BLaER1 treated with 17β-estradiol and CSF1 and Interleukin-3, amounts not matched to agents 10 nM and 100 nM (cell line): ENCODE data around the gene IFTAP.

Source experiments
- H3K27ac ChIP-seq, 11 experiments: shearing (Covaris generic); formaldehyde crosslinking; 2 replicates each; pipeline ENCODE4 v1.8.1; 2022
- H3K27me3 ChIP-seq, 11 experiments: shearing (Covaris generic); formaldehyde crosslinking; 2 replicates each; pipeline ENCODE4 v1.8.1; 2022
- H3K36me3 ChIP-seq, 11 experiments: shearing (Covaris generic); formaldehyde crosslinking; 2 replicates each; pipeline ENCODE4 v1.8.1; 2022
- H3K4me1 ChIP-seq, 10 experiments: shearing (Covaris generic); formaldehyde crosslinking; 2 replicates each; pipeline ENCODE4 v1.8.1; 2022
- H3K4me2 ChIP-seq, 11 experiments: shearing (Covaris generic); formaldehyde crosslinking; 2 replicates each; pipeline ENCODE4 v1.8.1; 2022
- H3K4me3 ChIP-seq, 10 experiments: shearing (Covaris generic); formaldehyde crosslinking; 2 replicates each; pipeline ENCODE4 v1.8.1; 2022
- H3K9ac ChIP-seq, 11 experiments: shearing (Covaris generic); formaldehyde crosslinking; 2 replicates each; pipeline ENCODE4 v1.8.1; 2022
- H3K9me3 ChIP-seq, 11 experiments: shearing (Covaris generic); formaldehyde crosslinking; replicated peaks in 1 of 11; 2 replicates each; pipeline ENCODE4 v1.8.1; 2022
- H4K20me1 ChIP-seq, 11 experiments: shearing (Covaris generic); formaldehyde crosslinking; 2 replicates each; pipeline ENCODE4 v1.8.1; 2022
- Cebpa-rat ChIP-seq, 11 experiments: shearing (Covaris generic); IDR thresholded peaks; 2 replicates each; pipeline ENCODE4 v1.8.1; 2022

IFTAP gene

GRCh38 chr11:36600180-36600579, 5.9 kb downstream of the IFTAP start:
- no peaks in the 10 kb centered on the region for H4K20me1 ChIP-seq
- TF ChIP-seq Cebpa-rat (IDR thresholded peaks at IDR 0.05): no peak
- peaks cover 0 to 4% (median 0%) of the 10 kb centered on the region in 11 experiments; a peak in 2 of 22 replicates for H3K9me3 ChIP-seq
- H3K4me3 ChIP-seq: peak overlapping the region in 3 of 10 experiments; percentile 6 to 92 (median 47); a peak in 5 of 20 replicates
- peaks cover 64 to 98% (median 72%) of the 10 kb centered on the region in 10 experiments for H3K4me1 ChIP-seq
- peak overlapping the region; percentile 72 to 97 (median 87) for H3K4me2 ChIP-seq
- H3K9ac ChIP-seq: peak overlapping the region in 6 of 11 experiments; percentile 3 to 67 (median 54); a peak in 8 of 22 replicates
- peak overlapping the region in 6 of 11 experiments; percentile 56 to 81 (median 72); a peak in 12 of 22 replicates for H3K27ac ChIP-seq
- peaks cover 0 to 18% (median 0%) of the 10 kb centered on the region in 11 experiments; a peak in 4 of 22 replicates for H3K36me3 ChIP-seq
- H3K27me3 ChIP-seq: peaks cover 0 to 22% (median 0%) of the 10 kb centered on the region in 11 experiments; a peak in 2 of 22 replicates

DNA sequence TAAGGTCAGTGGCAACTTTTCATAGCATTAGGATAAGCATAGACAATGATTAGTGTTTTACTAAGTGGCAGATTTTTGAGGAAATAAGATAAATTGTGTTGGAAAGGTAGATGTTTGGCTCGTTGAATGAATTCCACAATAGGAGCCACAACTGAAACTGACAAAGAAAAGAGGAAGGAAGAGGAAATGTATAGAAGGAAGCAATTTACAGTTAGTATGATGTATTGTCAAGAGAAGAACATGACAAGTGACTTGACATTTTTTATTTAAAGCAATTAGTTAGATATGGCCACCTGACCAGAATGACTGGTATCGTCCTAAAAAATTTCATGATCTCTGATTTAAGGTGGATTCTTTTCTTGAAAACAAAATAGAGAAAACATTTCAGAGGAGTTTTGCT, 6.9 kb downstream of the IFTAP start:
- Histone ChIP-seq H3K4me2 (peak overlapping the region; percentile 72 to 97 (median 87)), H3K4me1 (peaks cover 64 to 98% (median 77%) of the 10 kb centered on the region in 10 experiments), H3K36me3 (peaks cover 0 to 8% (median 0%) of the 10 kb centered on the region in 11 experiments; a peak in 1 of 22 replicates), H3K4me3 (peak overlapping the region in 2 of 10 experiments; percentile 47 to 92; a peak in 3 of 20 replicates), H3K27ac (peak overlapping the region in 9 of 11 experiments; percentile 47 to 81 (median 70); a peak in 18 of 22 replicates), H3K9ac (peak overlapping the region in 7 of 11 experiments; percentile 9 to 67 (median 49); a peak in 10 of 22 replicates), H3K27me3 (peaks cover 0 to 30% (median 0%) of the 10 kb centered on the region in 11 experiments; a peak in 2 of 22 replicates), H3K9me3 (no peaks in the 10 kb centered on the region; a peak in 1 of 22 replicates), H4K20me1 (no peaks in the 10 kb centered on the region)
- no peak for TF ChIP-seq Cebpa-rat (IDR thresholded peaks at IDR 0.05)

DNA sequence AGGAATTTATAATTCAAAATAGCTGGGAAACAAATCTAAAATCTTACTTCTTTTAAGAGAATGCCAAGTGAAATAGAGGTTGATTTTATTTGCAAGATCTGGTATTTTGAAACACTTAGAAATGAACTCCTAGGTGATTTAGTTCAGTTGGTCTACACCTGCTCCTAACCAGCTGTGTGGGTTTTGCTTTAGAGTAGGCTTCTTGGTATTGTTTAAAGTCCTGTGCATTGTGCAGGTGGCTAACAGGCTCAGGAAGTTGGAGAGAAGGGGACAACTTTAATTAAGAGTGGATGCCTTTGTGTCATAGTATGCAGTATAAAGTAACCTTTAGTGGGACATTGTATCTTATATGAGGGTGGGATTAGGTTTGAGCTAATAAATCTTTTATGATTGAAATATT, 7.8 kb downstream of the IFTAP start:
- H3K9ac ChIP-seq: no peak overlapping the region; a peak in 2 of 22 replicates
- H3K9me3 ChIP-seq: no peaks in the 10 kb centered on the region
- peaks cover 0 to 40% (median 0%) of the 10 kb centered on the region in 11 experiments; a peak in 6 of 22 replicates for H3K27me3 ChIP-seq
- H3K4me1 ChIP-seq: peaks cover 56 to 98% (median 86%) of the 10 kb centered on the region in 10 experiments
- H3K4me3 ChIP-seq: no peak overlapping the region; a peak in 1 of 20 replicates
- peak overlapping the region; percentile 72 to 97 (median 87); a peak in 20 of 22 replicates for H3K4me2 ChIP-seq
- TF ChIP-seq Cebpa-rat (IDR thresholded peaks at IDR 0.05): no peak
- H3K27ac ChIP-seq: peak overlapping the region in 5 of 11 experiments; percentile 56 to 81 (median 70); a peak in 8 of 22 replicates
- no peaks in the 10 kb centered on the region; a peak in 1 of 22 replicates for H4K20me1 ChIP-seq
- no peaks in the 10 kb centered on the region for H3K36me3 ChIP-seq

- Histone ChIP-seq H3K4me2 (peak overlapping the region; percentile 34 to 97 (median 80); a peak in 21 of 22 replicates), H3K27me3 (peaks cover 0 to 51% (median 0%) of the 10 kb centered on the region in 11 experiments; a peak in 6 of 22 replicates), H3K27ac (peak overlapping the region in 8 of 11 experiments; percentile 4 to 81 (median 52); a peak in 14 of 22 replicates), H3K4me3 (no peak overlapping the region), H3K9ac (peak overlapping the region in 3 of 11 experiments; percentile 9 to 51 (median 37); a peak in 5 of 22 replicates), H4K20me1 (no peaks in the 10 kb centered on the region; a peak in 1 of 22 replicates), H3K9me3 (peaks cover 0 to 4% (median 0%) of the 10 kb centered on the region in 11 experiments; a peak in 1 of 22 replicates), H3K4me1 (peaks cover 32 to 96% (median 69%) of the 10 kb centered on the region in 10 experiments), H3K36me3 (no peaks in the 10 kb centered on the region)
- peak in 3 of 11 experiments; percentile 43 to 72 (median 62); a peak in 3 of 22 replicates for TF ChIP-seq Cebpa-rat (IDR thresholded peaks at IDR 0.05)
These were observed 11.2 kb downstream of the IFTAP start for GRCh38 chr11:36605221-36606216.

- no peak overlapping the region for H3K4me3 ChIP-seq
- peaks cover 0 to 46% (median 0%) of the 10 kb centered on the region in 11 experiments; a peak in 6 of 22 replicates for H3K27me3 ChIP-seq
- H3K9me3 ChIP-seq: peaks cover 0 to 16% (median 5%) of the 10 kb centered on the region in 11 experiments; a peak in 8 of 22 replicates
- H3K27ac ChIP-seq: no peak overlapping the region
- TF ChIP-seq Cebpa-rat (IDR thresholded peaks at IDR 0.05): no peak
- H3K9ac ChIP-seq: no peak overlapping the region
- peaks cover 12 to 71% (median 39%) of the 10 kb centered on the region in 10 experiments for H3K4me1 ChIP-seq
- H3K4me2 ChIP-seq: peak overlapping the region in 6 of 11 experiments; percentile 6 to 22 (median 16); a peak in 7 of 22 replicates
- no peaks in the 10 kb centered on the region; a peak in 1 of 22 replicates for H4K20me1 ChIP-seq
- no peaks in the 10 kb centered on the region for H3K36me3 ChIP-seq
These were observed 14.3 kb downstream of the IFTAP start for GRCh38 chr11:36608491-36609199.

GRCh38 chr11:36609383-36609782, 15.1 kb downstream of the IFTAP start:
- peaks cover 0 to 42% (median 0%) of the 10 kb centered on the region in 11 experiments; a peak in 6 of 22 replicates for H3K27me3 ChIP-seq
- TF ChIP-seq Cebpa-rat (IDR thresholded peaks at IDR 0.05): no peak

DNA sequence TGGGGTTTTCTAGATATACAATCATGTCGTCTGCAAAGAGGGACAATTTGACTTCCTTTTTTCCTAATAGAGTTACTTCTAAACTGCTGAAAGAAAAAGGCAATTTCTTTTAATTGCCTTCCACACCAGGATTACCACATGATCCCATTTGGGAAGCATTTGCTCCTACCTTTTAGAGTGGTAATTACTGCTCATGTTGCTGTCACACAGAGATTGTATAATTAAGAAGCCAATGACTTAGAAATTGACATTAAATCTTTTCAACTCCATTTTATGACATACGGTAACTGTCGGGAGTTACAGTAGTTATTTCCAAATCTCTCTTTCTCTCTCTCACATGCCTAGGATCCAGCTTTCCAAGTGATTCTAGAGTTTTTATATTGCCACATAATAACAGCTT, 21.5 kb downstream of the IFTAP start:
- Histone ChIP-seq H3K36me3 (no peaks in the 10 kb centered on the region), H3K9ac (peak overlapping the region in 1 of 11 experiments; percentile 0; a peak in 2 of 22 replicates)

More at GRCh38 chr11:36609383-36609782, 15.1 kb downstream of the IFTAP start:
- Histone ChIP-seq H3K4me2 (peak overlapping the region in 5 of 11 experiments; percentile 6 to 22 (median 18); a peak in 6 of 22 replicates), H3K9ac (no peak overlapping the region), H3K4me1 (peaks cover 12 to 64% (median 32%) of the 10 kb centered on the region in 10 experiments), H3K36me3 (no peaks in the 10 kb centered on the region), H3K4me3 (no peak overlapping the region), H4K20me1 (no peaks in the 10 kb centered on the region; a peak in 1 of 22 replicates), H3K9me3 (peaks cover 0 to 18% (median 6%) of the 10 kb centered on the region in 11 experiments; a peak in 8 of 22 replicates), H3K27ac (no peak overlapping the region)

More for the DNA sequence above, 21.5 kb downstream of the IFTAP start:
- no peak overlapping the region for H3K4me3 ChIP-seq
- H3K4me2 ChIP-seq: peak overlapping the region in 7 of 11 experiments; percentile 14 to 60 (median 45); a peak in 9 of 22 replicates
- peaks cover 0 to 11% (median 5%) of the 10 kb centered on the region in 11 experiments; a peak in 8 of 22 replicates for H3K9me3 ChIP-seq
- no peaks in the 10 kb centered on the region for H3K27me3 ChIP-seq
- peaks cover 26 to 50% (median 43%) of the 10 kb centered on the region in 10 experiments for H3K4me1 ChIP-seq
- no peaks in the 10 kb centered on the region for H4K20me1 ChIP-seq
- TF ChIP-seq Cebpa-rat (IDR thresholded peaks at IDR 0.05): no peak
- H3K27ac ChIP-seq: peak overlapping the region in 3 of 11 experiments; percentile 10 to 43 (median 28); a peak in 4 of 22 replicates
